GM12865 (cell line): ENCODE data around the gene CNNM2.
"Not testable (repeated sequence)": the region's sequence is repeated elsewhere in the genome, so short reads cannot be mapped to it uniquely, and the experiment has no call there.

Source experiments
- DNase-seq: peaks from one replicate; pipeline ENCODE4 v3.0.0; 2010; ENCODE audit warnings: low read depth
- H3K4me3 ChIP-seq: 2 replicates; pipeline ENCODE4 v1.5.1; 2011; ENCODE audit warnings: mild to moderate bottlenecking, low read depth, low read length, control low read depth
- CTCF ChIP-seq: IDR thresholded peaks from 2 replicates; pipeline ENCODE4 v1.5.1; 2011; ENCODE audit warnings: low read length, control low read depth, low read depth, inconsistent platforms; ENCODE audit not compliant: insufficient read depth; ENCODE audit errors: missing control alignments

Gene CNNM2

GRCh38 chr10:102923601-102924000, 5.5 kb downstream of the CNNM2 start:
- H3K4me3 ChIP-seq, result no peak overlapping the region
- no peak for DNase-seq
- no peak for TF ChIP-seq CTCF

DNA sequence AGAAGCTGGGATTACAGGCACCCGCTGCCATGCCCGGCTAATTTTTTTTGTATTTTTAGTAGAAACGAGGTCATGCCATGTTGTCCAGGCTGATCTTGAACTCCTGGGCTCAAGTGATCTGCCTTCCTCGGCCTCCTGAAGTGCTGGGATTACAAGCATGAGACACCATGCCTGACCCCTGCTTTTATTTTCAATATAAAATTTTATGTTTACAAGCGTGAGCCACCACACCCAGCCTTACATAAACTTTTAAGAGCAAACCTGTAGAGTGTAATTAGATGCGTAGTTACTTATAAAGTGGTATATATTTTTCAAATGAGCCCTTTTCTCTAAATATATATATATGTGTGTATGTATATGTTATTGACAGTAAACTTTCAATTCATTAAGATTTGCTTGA, 8.7 kb downstream of the CNNM2 start:
- DNase-seq, result no peak
- TF ChIP-seq CTCF, result no peak
- H3K4me3 ChIP-seq, result no peak overlapping the region

- DNase-seq, result no peak
- H3K4me3 ChIP-seq, result no peak overlapping the region
- no peak for TF ChIP-seq CTCF
Measured at GRCh38 chr10:102927311-102928010, 9.4 kb downstream of the CNNM2 start.

DNA sequence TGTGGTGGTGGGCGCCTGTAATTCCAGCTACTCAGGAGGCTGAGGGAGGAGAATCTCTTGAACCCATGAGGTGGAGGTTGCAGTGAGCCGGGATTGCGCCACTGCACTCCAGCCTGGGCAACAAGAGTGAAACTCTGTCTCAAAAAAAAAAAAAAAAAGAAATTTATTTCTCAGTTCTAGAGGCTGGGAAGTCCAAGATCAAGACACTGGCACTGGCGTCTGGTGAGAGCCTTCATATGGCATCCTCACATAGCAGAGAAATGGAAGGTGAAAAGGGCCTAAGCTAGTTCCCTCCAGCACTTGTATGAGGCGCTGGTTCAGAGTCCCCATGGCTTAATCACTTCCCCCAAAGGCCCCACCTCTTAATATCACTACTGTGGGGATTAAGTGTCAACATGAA, 10.3 kb downstream of the CNNM2 start:
- not testable (repeated sequence) for H3K4me3 ChIP-seq, DNase-seq

DNA sequence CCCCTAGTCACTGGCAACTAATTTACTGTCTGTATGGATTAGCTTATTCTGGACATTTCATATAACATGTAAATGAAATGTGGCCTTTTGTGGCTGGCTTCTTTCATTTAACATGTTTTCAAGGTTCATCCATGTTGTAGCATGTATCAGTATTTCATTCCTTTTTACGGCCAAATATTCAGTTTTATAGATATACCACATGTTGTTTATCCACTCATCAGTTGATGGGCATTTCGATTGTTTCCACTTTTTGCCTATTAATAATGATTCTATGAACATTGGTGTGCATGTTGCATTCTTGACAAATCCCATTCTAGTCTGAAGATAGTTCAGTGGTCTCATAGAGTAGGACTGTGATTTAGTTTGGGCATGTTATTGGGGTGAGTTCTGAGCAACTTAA, 12.6 kb downstream of the CNNM2 start:
- TF ChIP-seq CTCF, result no peak
- H3K4me3 ChIP-seq, result no peak overlapping the region
- DNase-seq, result no peak

DNA sequence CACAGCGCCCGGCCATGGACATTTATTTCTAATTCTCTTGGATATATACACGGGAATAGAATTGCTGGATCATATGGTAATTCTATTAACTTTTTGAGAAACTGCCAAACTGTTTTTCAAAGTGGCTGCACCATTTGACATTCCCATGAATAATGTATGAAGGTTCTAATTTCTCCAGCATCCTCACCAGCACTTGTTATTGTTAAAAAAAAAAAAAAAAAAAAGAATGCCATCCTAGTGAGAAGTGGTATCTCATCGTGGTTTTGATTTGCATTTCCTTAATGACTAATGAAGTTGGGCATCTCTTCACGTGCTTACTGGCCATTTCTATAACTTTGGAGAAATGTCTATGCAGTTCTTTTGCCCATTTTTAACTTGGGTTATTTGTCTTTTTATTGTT, 13.5 kb downstream of the CNNM2 start:
- no peak for DNase-seq
- H3K4me3 ChIP-seq, result no peak overlapping the region
- no peak for TF ChIP-seq CTCF

- no peak overlapping the region for H3K4me3 ChIP-seq
- DNase-seq, result no peak
- no peak for TF ChIP-seq CTCF
Measured at GRCh38 chr10:102935505-102935904, 17.4 kb downstream of the CNNM2 start.
